SKM-1 treated with dmso at 0.1 percent for 144 hours (cell line): ENCODE measurements around the gene GUCA1C.

ENCODE experiments used
- DNase-seq: peaks from one replicate; lab custom pipeline; 2025; ENCODE audit not compliant: unreplicated experiment; lab: John Stamatoyannopoulos, UW

Gene GUCA1C

GRCh38 chr3:108914774-108915641, 38.7 kb downstream of the GUCA1C start:
- DNase-seq: peak; percentile 53

GRCh38 chr3:108909799-108910198, 43.9 kb downstream of the GUCA1C start:
- DNase-seq: no peak

- DNase-seq: no peak
These were observed 46.5 kb downstream of the GUCA1C start for GRCh38 chr3:108907194-108907593.

- DNase-seq: no peak
These were observed 54.1 kb downstream of the GUCA1C start for GRCh38 chr3:108899530-108899929.

- DNase-seq: no peak
These were observed 55.8 kb downstream of the GUCA1C start for GRCh38 chr3:108897883-108898282.

- DNase-seq: no peak
These were observed 58.7 kb downstream of the GUCA1C start for GRCh38 chr3:108894981-108895380.

- no peak for DNase-seq
These were observed 61.8 kb downstream of the GUCA1C start for GRCh38 chr3:108891833-108892232.

- DNase-seq: no peak
These were observed 65.9 kb downstream of the GUCA1C start for GRCh38 chr3:108887777-108888176.

GRCh38 chr3:108887121-108887520, 66.6 kb downstream of the GUCA1C start:
- DNase-seq: no peak

- no peak for DNase-seq
These were observed 70.3 kb downstream of the GUCA1C start for GRCh38 chr3:108883373-108883772.

GRCh38 chr3:108882762-108883161, 70.9 kb downstream of the GUCA1C start:
- DNase-seq: no peak

GRCh38 chr3:108879915-108880314, 73.8 kb downstream of the GUCA1C start:
- no peak for DNase-seq

GRCh38 chr3:108877901-108878300, 75.8 kb downstream of the GUCA1C start:
- DNase-seq: no peak

- no peak for DNase-seq
These were observed 89.9 kb downstream of the GUCA1C start for GRCh38 chr3:108863799-108864135.

GRCh38 chr3:108862865-108863798, 90.5 kb downstream of the GUCA1C start:
- no peak for DNase-seq

GRCh38 chr3:108861401-108861800, 92.3 kb downstream of the GUCA1C start:
- no peak for DNase-seq
